Upper lobe of left lung (tissue), 6 donors: ENCODE results near the gene SDHA. TPM values are rescaled to one million over a fixed set of nuclear protein-coding genes. Genes with fewer than 3 reads are reported as not detected.

Source experiments
- ATAC-seq, 2 donors: fragments of 200-7000 bp; cut with Tn5 transposase; one replicate each; pipeline ENCODE4 v1.9.1; 2022; ENCODE audit warnings: mild to moderate bottlenecking in 2 of 2, moderate library complexity in 2 of 2; ENCODE audit not compliant: low FRiP score in 2 of 2
- DNase-seq, 2 donors: peaks; one replicate each; pipeline ENCODE4 v3.0.0-alpha.2; 2019 to 2020
- H3K27ac ChIP-seq, 4 donors: fragments of 200-600 bp; sonication (generic); one replicate each; pipeline ENCODE4 v1.5.1; 2016 to 2019
- H3K27me3 ChIP-seq, 4 donors: fragments of 200-600 bp; sonication (generic); one replicate each; pipeline ENCODE4 v1.5.1; 2017 to 2019
- H3K36me3 ChIP-seq, 4 donors: fragments of 200-600 bp; sonication (generic); one replicate each; pipeline ENCODE4 v1.5.1; 2016 to 2019
- H3K4me1 ChIP-seq, 4 donors: fragments of 200-600 bp; sonication (generic); one replicate each; pipeline ENCODE4 v1.5.1; 2018 to 2019
- H3K4me3 ChIP-seq, 4 donors: fragments of 200-600 bp; sonication (generic); one replicate each; pipeline ENCODE4 v1.5.1; 2017 to 2019; ENCODE audit warnings: mild to moderate bottlenecking in 2 of 4, moderate library complexity in 1 of 4
- H3K9me3 ChIP-seq, 4 donors: fragments of 200-600 bp; sonication (generic); one replicate each; pipeline ENCODE4 v1.5.1; 2018 to 2019
- CTCF ChIP-seq, 6 experiments: fragments of 450-650 bp in 4 of 6; fragments of 200-600 bp in 2 of 6; sonication (generic) in 2 of 6; IDR thresholded peaks; one replicate each; pipeline ENCODE4 v1.5.1; 2016 to 2019; ENCODE audit warnings: antibody characterized with exemption in 6 of 6
- EP300 ChIP-seq, 4 donors: sonication (generic); formaldehyde crosslinking; IDR thresholded peaks; one replicate each; pipeline ENCODE4 v1.5.1; 2017; ENCODE audit warnings: antibody characterized with exemption in 4 of 4, control low read depth in 2 of 4
- POLR2A ChIP-seq, 4 donors: fragments of 450-650 bp; IDR thresholded peaks; one replicate each; pipeline ENCODE4 v1.5.1; 2016 to 2017; ENCODE audit warnings: antibody characterized with exemption in 4 of 4, mild to moderate bottlenecking in 2 of 4
- POLR2AphosphoS5 ChIP-seq, 2 donors: sonication (generic); formaldehyde crosslinking; IDR thresholded peaks; one replicate each; pipeline ENCODE4 v1.5.1; 2017; ENCODE audit warnings: antibody characterized with exemption in 2 of 2
- WGBS, 2 donors: methylation state at CpG; one replicate each; pipeline ENCODE4 v1.1.5; 2017 to 2018; 5-methylcytosine and 5-hydroxymethylcytosine counted together
- total RNA-seq, 6 donors: library from RNA; depleted of rRNA in 4 of 6; stranded (reverse); fragments of >200 nt in 4 of 6; gene quantifications; one replicate each; pipeline versions ENCODE4 v1.1.0 to v1.2.1, GENCODE V29; 2016 to 2021
- donor health status: DM: no; HTN: no; CAD: no; lungs with moderate emphysema.
- donor health status: DM: no; HTN: yes; CAD: no; lungs with severe emphysema.

The SDHA gene
- total RNA-seq, 6 donors from 2014 or later: 64.0 to 123 (median 95.1) TPM

GRCh38 chr5:174291-174600 is 43.9 kb upstream of the SDHA start:
- ATAC-seq (no peak), DNase-seq (no peak)
- no peak overlapping the region for H3K4me3 ChIP-seq
- H3K36me3 ChIP-seq: no peaks in the 10 kb centered on the region
- no peaks in the 10 kb centered on the region for H3K9me3 ChIP-seq
- H3K4me1 ChIP-seq: peaks cover 0 to 5% (median 1%) of the 10 kb centered on the region in 4 donors
- no peak for TF ChIP-seq CTCF (IDR thresholded peaks at IDR 0.05)
- no peak for TF ChIP-seq EP300 (IDR thresholded peaks at IDR 0.05)
- TF ChIP-seq POLR2AphosphoS5 (IDR thresholded peaks at IDR 0.05): no peak
- TF ChIP-seq POLR2A (IDR thresholded peaks at IDR 0.05): no peak
- WGBS, 2 donors: 90 to 97% methylated on average over 4 to 5 of the region's 5 CpGs
- H3K27ac ChIP-seq: no peak overlapping the region
- H3K27me3 ChIP-seq: no peaks in the 10 kb centered on the region

- DNase-seq: peak in 1 of 2 donors; percentile 44
- TF ChIP-seq POLR2AphosphoS5 (IDR thresholded peaks at IDR 0.05): no peak
- TF ChIP-seq EP300 (IDR thresholded peaks at IDR 0.05): no peak
- no peak for TF ChIP-seq CTCF (IDR thresholded peaks at IDR 0.05)
- no peak for TF ChIP-seq POLR2A (IDR thresholded peaks at IDR 0.05)
- ATAC-seq: no peak
- 91 to 92% methylated on average over 16 of the region's 16 CpGs for WGBS, 2 donors
- no peaks in the 10 kb centered on the region for H3K36me3 ChIP-seq
- H3K9me3 ChIP-seq: no peaks in the 10 kb centered on the region
- H3K27me3 ChIP-seq: no peaks in the 10 kb centered on the region
- no peak overlapping the region for H3K27ac ChIP-seq
- H3K4me3 ChIP-seq: no peak overlapping the region
- no peaks in the 10 kb centered on the region for H3K4me1 ChIP-seq
Measured at GRCh38 chr5:174876-175465, 43.1 kb upstream of the SDHA start.

- Histone ChIP-seq H3K27ac (no peak overlapping the region), H3K4me1 (no peaks in the 10 kb centered on the region), H3K4me3 (no peak overlapping the region), H3K36me3 (no peaks in the 10 kb centered on the region), H3K9me3 (no peaks in the 10 kb centered on the region), H3K27me3 (no peaks in the 10 kb centered on the region)
- 72 to 78% methylated on average over 11 of the region's 11 CpGs for WGBS, 2 donors
- ATAC-seq (no peak), DNase-seq (no peak)
- TF ChIP-seq POLR2A (IDR thresholded peaks at IDR 0.05) (no peak), CTCF (IDR thresholded peaks at IDR 0.05) (no peak), POLR2AphosphoS5 (IDR thresholded peaks at IDR 0.05) (no peak), EP300 (IDR thresholded peaks at IDR 0.05) (no peak)
Measured at GRCh38 chr5:176296-176823, 41.8 kb upstream of the SDHA start.

- no peak overlapping the region for H3K27ac ChIP-seq
- H3K4me1 ChIP-seq: no peaks in the 10 kb centered on the region
- ATAC-seq (no peak), DNase-seq (no peak)
- TF ChIP-seq POLR2AphosphoS5 (IDR thresholded peaks at IDR 0.05) (no peak), EP300 (IDR thresholded peaks at IDR 0.05) (no peak), POLR2A (IDR thresholded peaks at IDR 0.05) (no peak), CTCF (IDR thresholded peaks at IDR 0.05) (no peak)
- H3K4me3 ChIP-seq: no peak overlapping the region
- H3K36me3 ChIP-seq: no peaks in the 10 kb centered on the region
- WGBS, 2 donors: 78 to 80% methylated on average over 5 of the region's 5 CpGs
- no peaks in the 10 kb centered on the region for H3K9me3 ChIP-seq
- H3K27me3 ChIP-seq: no peaks in the 10 kb centered on the region
Measured at GRCh38 chr5:178110-178509, 40.0 kb upstream of the SDHA start.

- DNase-seq: peak in 1 of 2 donors; percentile 36
- WGBS, 2 donors: 89 to 90% methylated on average over 9 of the region's 9 CpGs
- Histone ChIP-seq H3K27me3 (no peaks in the 10 kb centered on the region), H3K4me1 (no peaks in the 10 kb centered on the region), H3K36me3 (no peaks in the 10 kb centered on the region), H3K4me3 (no peak overlapping the region), H3K27ac (no peak overlapping the region), H3K9me3 (no peaks in the 10 kb centered on the region)
- ATAC-seq: no peak
- TF ChIP-seq EP300 (IDR thresholded peaks at IDR 0.05): no peak
- no peak for TF ChIP-seq POLR2A (IDR thresholded peaks at IDR 0.05)
- no peak for TF ChIP-seq POLR2AphosphoS5 (IDR thresholded peaks at IDR 0.05)
- no peak for TF ChIP-seq CTCF (IDR thresholded peaks at IDR 0.05)
Measured at GRCh38 chr5:179401-179800, 38.7 kb upstream of the SDHA start.
